DND-41 (cell line): ENCODE data around the gene LARP1.

ENCODE experiments used
- ATAC-seq: fragments of 200-7000 bp; cut with Tn5 transposase; 3 replicates; pipeline ENCODE4 v1.9.1; 2021; ENCODE audit warnings: low read depth; ENCODE audit not compliant: insufficient read depth
- DNase-seq: peaks from one replicate; pipeline ENCODE4 v3.0.0-alpha.2; 2020
- H2AFZ ChIP-seq: 2 replicates; pipeline ENCODE4 v1.6.0; 2012; ENCODE audit warnings: low read depth, low read length
- H3K27ac ChIP-seq: 2 replicates; pipeline ENCODE4 v1.5.1; 2012; ENCODE audit warnings: low read length, inconsistent platforms
- H3K27me3 ChIP-seq: fragments of 200-600 bp; sonication (generic); 2 replicates; pipeline ENCODE4 v1.6.0; 2012; ENCODE audit warnings: low read length, mild to moderate bottlenecking, inconsistent platforms; ENCODE audit not compliant: insufficient read depth, poor library complexity
- H3K36me3 ChIP-seq: 2 replicates; pipeline ENCODE4 v1.5.1; 2012; ENCODE audit warnings: low read length, inconsistent platforms; ENCODE audit not compliant: insufficient read depth
- H3K4me1 ChIP-seq: 2 replicates; pipeline ENCODE4 v1.5.1; 2012; ENCODE audit warnings: mild to moderate bottlenecking, low read length; ENCODE audit not compliant: insufficient read depth
- H3K4me2 ChIP-seq: 2 replicates; pipeline ENCODE4 v1.6.0; 2012; ENCODE audit warnings: mild to moderate bottlenecking, moderate library complexity, low read length, inconsistent platforms; ENCODE audit not compliant: insufficient read depth
- H3K4me3 ChIP-seq, 2 experiments: fragments of 200-600 bp in 1 of 2; shearing (Covaris generic) in 1 of 2; 2 replicates each; pipeline ENCODE4 v1.5.1; 2012 to 2016; ENCODE audit warnings: inconsistent platforms in 2 of 2, low read length in 2 of 2, mild to moderate bottlenecking in 2 of 2, low read depth in 1 of 2, moderate library complexity in 1 of 2
- H3K79me2 ChIP-seq: 2 replicates; pipeline ENCODE4 v1.6.0; 2012; ENCODE audit warnings: low read length, inconsistent platforms; ENCODE audit not compliant: insufficient read depth
- H3K9ac ChIP-seq: 2 replicates; pipeline ENCODE4 v1.6.0; 2012; ENCODE audit warnings: low read depth, mild to moderate bottlenecking, inconsistent platforms, low read length, moderate library complexity
- H3K9me3 ChIP-seq: 2 replicates; pipeline ENCODE4 v1.5.1; 2012; ENCODE audit warnings: low read length, moderate library complexity, mild to moderate bottlenecking, inconsistent platforms; ENCODE audit not compliant: insufficient read depth, severe bottlenecking
- H4K20me1 ChIP-seq: 2 replicates; pipeline ENCODE4 v1.6.0; 2012; ENCODE audit warnings: low read length; ENCODE audit not compliant: insufficient read depth
- EZH2 ChIP-seq: IDR thresholded peaks from 3 replicates; pipeline ENCODE4 v1.6.1; 2012; ENCODE audit warnings: borderline replicate concordance, low read depth, mild to moderate bottlenecking, moderate library complexity, low read length, inconsistent platforms; ENCODE audit not compliant: severe bottlenecking
- TF ChIP-seq, protein P1 (sequence below): IDR thresholded peaks from 2 replicates; pipeline ENCODE4 v1.5.1; 2012; ENCODE audit warnings: borderline replicate concordance, low read length, moderate library complexity, mild to moderate bottlenecking; ENCODE audit not compliant: poor library complexity, severe bottlenecking; ENCODE audit errors: extremely low read depth

LARP1 gene

DNA sequence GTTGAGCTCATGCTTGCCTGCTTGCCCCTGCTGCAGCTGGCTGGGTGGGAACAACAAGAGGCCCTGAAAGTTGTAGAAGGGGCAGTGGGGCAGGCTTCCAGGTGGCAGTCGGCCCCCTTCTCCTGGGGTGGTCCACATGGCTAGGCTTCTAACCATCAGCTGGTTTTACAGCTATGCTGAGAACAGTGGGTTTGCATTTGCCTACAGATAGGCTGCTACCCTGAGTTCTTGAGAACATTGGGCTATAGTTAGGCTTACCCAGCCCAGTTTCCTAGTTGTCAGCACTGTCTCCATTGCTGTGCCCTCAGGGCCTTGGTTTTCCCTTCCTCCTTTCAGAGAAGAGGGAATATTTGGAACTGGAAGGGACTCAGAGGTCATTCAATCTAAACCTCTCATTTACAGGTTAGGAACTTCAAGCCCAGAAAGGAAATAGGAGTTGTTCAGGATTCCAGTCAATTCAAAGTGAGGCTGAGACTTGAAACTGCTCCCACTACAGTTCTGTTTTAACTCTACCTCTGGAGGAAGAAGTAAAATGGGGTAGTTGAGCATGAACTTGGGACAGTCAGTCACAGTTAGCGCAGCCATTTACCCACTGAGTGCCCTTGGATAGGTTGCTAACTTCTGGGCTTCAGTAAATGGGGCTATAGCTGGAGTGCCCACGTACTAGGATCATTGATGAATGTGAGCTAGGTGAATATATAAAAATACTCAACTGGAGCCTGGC is 11.5 kb downstream of the LARP1 start:
- Histone ChIP-seq H3K4me3 (no peak overlapping the region), H3K4me2 (no peak overlapping the region), H3K36me3 (peaks cover 65% of the 10 kb centered on the region), H3K27ac (no peak overlapping the region), H3K9ac (no peak overlapping the region), H4K20me1 (peaks cover 93% of the 10 kb centered on the region), H3K79me2 (peaks cover 99% of the 10 kb centered on the region), H3K4me1 (peaks cover 26% of the 10 kb centered on the region), H3K27me3 (no peaks in the 10 kb centered on the region), H2AFZ (no peak overlapping the region), H3K9me3 (no peaks in the 10 kb centered on the region)
- 0 out of 3 replicates have a peak, but pooled peaks have one; percentile 22 for ATAC-seq
- DNase-seq: no peak
- TF ChIP-seq, protein P1, sequence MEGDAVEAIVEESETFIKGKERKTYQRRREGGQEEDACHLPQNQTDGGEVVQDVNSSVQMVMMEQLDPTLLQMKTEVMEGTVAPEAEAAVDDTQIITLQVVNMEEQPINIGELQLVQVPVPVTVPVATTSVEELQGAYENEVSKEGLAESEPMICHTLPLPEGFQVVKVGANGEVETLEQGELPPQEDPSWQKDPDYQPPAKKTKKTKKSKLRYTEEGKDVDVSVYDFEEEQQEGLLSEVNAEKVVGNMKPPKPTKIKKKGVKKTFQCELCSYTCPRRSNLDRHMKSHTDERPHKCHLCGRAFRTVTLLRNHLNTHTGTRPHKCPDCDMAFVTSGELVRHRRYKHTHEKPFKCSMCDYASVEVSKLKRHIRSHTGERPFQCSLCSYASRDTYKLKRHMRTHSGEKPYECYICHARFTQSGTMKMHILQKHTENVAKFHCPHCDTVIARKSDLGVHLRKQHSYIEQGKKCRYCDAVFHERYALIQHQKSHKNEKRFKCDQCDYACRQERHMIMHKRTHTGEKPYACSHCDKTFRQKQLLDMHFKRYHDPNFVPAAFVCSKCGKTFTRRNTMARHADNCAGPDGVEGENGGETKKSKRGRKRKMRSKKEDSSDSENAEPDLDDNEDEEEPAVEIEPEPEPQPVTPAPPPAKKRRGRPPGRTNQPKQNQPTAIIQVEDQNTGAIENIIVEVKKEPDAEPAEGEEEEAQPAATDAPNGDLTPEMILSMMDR: no peak
- TF ChIP-seq EZH2: no peak

DNA sequence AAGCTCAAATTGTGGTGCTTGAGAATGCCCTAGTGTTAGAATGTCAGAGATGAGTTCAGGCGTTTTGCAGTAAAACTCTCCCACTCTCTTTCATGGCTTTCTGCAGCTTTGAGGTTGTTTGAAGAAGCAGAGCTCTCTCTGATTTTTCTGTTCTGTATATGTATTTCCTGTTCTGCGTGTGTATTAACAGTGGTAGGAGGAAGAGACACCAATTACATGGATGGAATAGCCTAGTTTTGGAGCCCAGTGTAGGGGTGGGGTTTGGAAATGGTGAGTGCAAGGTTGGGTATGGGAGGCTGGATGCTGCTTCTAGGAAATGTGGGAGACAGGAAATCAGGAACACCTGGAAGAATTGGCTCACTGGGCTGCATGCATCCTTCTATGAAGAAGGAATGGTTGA is 12.4 kb downstream of the LARP1 start:
- ATAC-seq: peak; percentile 18; the same call in 2 of the 3 replicates
- no peak for TF ChIP-seq EZH2
- TF ChIP-seq, protein P1: no peak
- H3K9ac ChIP-seq: no peak overlapping the region
- H3K36me3 ChIP-seq: peaks cover 62% of the 10 kb centered on the region
- no peak for DNase-seq
- peaks cover 21% of the 10 kb centered on the region for H3K4me1 ChIP-seq
- no peaks in the 10 kb centered on the region for H3K27me3 ChIP-seq
- no peak overlapping the region for H3K4me3 ChIP-seq
- peaks cover 99% of the 10 kb centered on the region for H3K79me2 ChIP-seq
- peak overlapping the region; percentile 20; the same call in 1 of the 2 replicates for H3K4me2 ChIP-seq
- H2AFZ ChIP-seq: no peak overlapping the region
- H3K27ac ChIP-seq: no peak overlapping the region
- peaks cover 95% of the 10 kb centered on the region for H4K20me1 ChIP-seq
- no peaks in the 10 kb centered on the region for H3K9me3 ChIP-seq

DNA sequence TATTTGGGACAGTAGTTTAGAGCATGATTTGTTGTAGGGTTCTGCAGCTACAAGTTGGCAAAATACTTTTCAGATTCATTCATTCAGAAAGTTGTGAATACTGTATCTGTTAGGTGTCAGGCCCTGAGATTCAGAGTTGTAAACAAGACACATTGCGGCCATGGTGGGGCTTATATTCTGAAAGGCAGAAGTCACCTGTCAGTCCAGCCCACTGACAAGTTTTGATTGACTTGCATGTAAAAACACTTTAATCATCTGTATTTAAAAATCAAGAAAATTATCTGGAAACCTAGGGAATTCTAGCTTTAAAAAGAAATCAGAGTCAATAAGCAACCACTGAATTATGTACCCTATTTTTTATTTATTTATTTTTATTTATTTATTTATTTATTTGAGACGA is 13.0 kb downstream of the LARP1 start:
- H3K4me1 ChIP-seq: peaks cover 19% of the 10 kb centered on the region
- no peak overlapping the region for H2AFZ ChIP-seq
- no peak overlapping the region for H3K4me2 ChIP-seq
- DNase-seq (no peak), ATAC-seq (no peak)
- no peaks in the 10 kb centered on the region for H3K27me3 ChIP-seq
- no peak for TF ChIP-seq EZH2
- TF ChIP-seq, protein P1: no peak
- no peak overlapping the region for H3K4me3 ChIP-seq
- peaks cover 99% of the 10 kb centered on the region for H3K79me2 ChIP-seq
- H3K9me3 ChIP-seq: no peaks in the 10 kb centered on the region
- no peak overlapping the region for H3K9ac ChIP-seq
- no peak overlapping the region for H3K27ac ChIP-seq
- H4K20me1 ChIP-seq: peaks cover 94% of the 10 kb centered on the region
- H3K36me3 ChIP-seq: peaks cover 65% of the 10 kb centered on the region
